Stimulated activated CD8-positive, alpha-beta memory T cell treated with anti-CD3 and anti-CD28 coated beads, Interleukin-4, amount 100 ng/mL, for 48 hours (primary cell): ENCODE results near the gene S100A5.
A peak's percentile ranks its signal among the peaks of the same experiment; 100 is the strongest.
"Not testable (repeated sequence)": the region's sequence is repeated elsewhere in the genome, so short reads cannot be mapped to it uniquely, and the experiment has no call there.

Source experiments
- DNase-seq: peaks from one replicate; pipeline ENCODE4 v3.0.0-alpha.2; 2020

The S100A5 gene

GRCh38 chr1:153566414-153567371 lies 26.0 kb upstream of the S100A5 start:
- DNase-seq, result peak; percentile 91

GRCh38 chr1:153565529-153566374 lies 25.0 kb upstream of the S100A5 start, which contains the start of gene S100A2:
Gene S100A2, minus strand, starts transcription at chr1:153565844. Its CDS starts 1,967 bp downstream, at chr1:153563877.
- DNase-seq, result peak; percentile 74

GRCh38 chr1:153563991-153564390 lies 23.3 kb upstream of the S100A5 start:
- DNase-seq, result no peak

- no peak for DNase-seq
Observed at GRCh38 chr1:153563483-153563901, 22.8 kb upstream of the S100A5 start.

GRCh38 chr1:153562021-153562420 lies 21.3 kb upstream of the S100A5 start:
- DNase-seq, result not testable (repeated sequence)

- no peak for DNase-seq
Observed at GRCh38 chr1:153561466-153561985, 20.8 kb upstream of the S100A5 start.

GRCh38 chr1:153560771-153561465 lies 20.2 kb upstream of the S100A5 start:
- DNase-seq, result no peak

- DNase-seq, result no peak
Observed at GRCh38 chr1:153560241-153560640, 19.5 kb upstream of the S100A5 start.

GRCh38 chr1:153557877-153558276 lies 17.1 kb upstream of the S100A5 start:
- no peak for DNase-seq

GRCh38 chr1:153556348-153556747 lies 15.6 kb upstream of the S100A5 start:
- DNase-seq, result no peak

- DNase-seq, result no peak
Observed at GRCh38 chr1:153553830-153554541, 13.3 kb upstream of the S100A5 start.

GRCh38 chr1:153553096-153553495 lies 12.4 kb upstream of the S100A5 start:
- no peak for DNase-seq

- no peak for DNase-seq
Observed at GRCh38 chr1:153552335-153552734, 11.6 kb upstream of the S100A5 start.

- DNase-seq, result no peak
Observed at GRCh38 chr1:153550827-153551500, 10.2 kb upstream of the S100A5 start.

GRCh38 chr1:153550398-153550758 lies 9.6 kb upstream of the S100A5 start:
- DNase-seq, result no peak

GRCh38 chr1:153549741-153550397 lies 9.1 kb upstream of the S100A5 start:
- no peak for DNase-seq

- no peak for DNase-seq
Observed at GRCh38 chr1:153548722-153549688, 8.3 kb upstream of the S100A5 start, which contains the start of gene S100A3. Gene S100A3, minus strand, starts transcription at chr1:153549258. Its CDS starts 773 bp downstream, at chr1:153548485.

GRCh38 chr1:153547560-153548551 lies 7.1 kb upstream of the S100A5 start:
- no peak for DNase-seq
